Activated effector memory CD4-positive, alpha-beta T cell treated with anti-CD3 and anti-CD28 coated beads, Interleukin-2, amount 50 U/mL, for 16 hours (primary cell): ENCODE measurements around the gene LHFPL2.

Experiments used
- DNase-seq: peaks from one replicate; pipeline ENCODE4 v3.0.0-alpha.2; 2020

The LHFPL2 gene

GRCh38 chr5:78565395-78565794, 83.2 kb downstream of the LHFPL2 start:
- no peak for DNase-seq

DNA sequence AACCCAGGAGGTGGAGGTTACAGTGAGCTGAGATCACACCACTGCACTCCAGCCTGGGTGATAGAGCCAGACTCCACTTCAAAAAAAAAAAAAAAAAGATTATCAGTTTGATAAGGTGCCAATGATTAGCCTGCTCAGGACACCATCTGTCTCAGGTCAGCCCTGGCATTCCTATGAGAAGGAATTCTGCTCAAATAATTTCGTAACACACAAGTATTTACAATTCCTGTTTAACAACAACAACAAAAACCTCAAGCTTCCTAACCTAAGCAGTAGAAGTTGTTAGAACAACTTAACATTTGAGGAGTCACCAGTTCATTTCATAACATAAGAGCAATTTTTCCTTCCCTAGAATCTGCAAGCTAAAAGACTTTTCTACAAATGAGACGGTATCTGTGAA, 85.0 kb downstream of the LHFPL2 start:
- no peak for DNase-seq

- no peak for DNase-seq
Measured at GRCh38 chr5:78562714-78563330, 85.8 kb downstream of the LHFPL2 start.

DNA sequence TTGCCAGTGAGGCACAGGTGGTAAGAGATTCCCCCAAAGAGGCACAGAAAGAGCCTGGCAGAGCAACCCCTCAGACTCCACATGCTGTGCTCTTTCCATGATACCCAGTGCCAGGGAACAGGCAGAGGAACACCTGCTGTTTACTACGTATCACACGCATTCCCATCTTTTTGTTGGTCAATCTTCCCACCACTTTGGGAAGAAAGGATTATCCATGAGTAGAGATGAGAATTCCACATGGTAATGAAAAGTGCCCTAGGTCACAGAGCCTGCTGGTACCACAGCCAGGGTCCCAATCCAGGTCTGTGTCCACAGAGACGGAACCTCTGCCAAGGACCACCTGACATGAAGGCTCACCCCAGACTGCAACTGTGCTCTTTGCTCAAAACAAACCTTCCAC, 86.6 kb downstream of the LHFPL2 start:
- DNase-seq, result no peak

DNA sequence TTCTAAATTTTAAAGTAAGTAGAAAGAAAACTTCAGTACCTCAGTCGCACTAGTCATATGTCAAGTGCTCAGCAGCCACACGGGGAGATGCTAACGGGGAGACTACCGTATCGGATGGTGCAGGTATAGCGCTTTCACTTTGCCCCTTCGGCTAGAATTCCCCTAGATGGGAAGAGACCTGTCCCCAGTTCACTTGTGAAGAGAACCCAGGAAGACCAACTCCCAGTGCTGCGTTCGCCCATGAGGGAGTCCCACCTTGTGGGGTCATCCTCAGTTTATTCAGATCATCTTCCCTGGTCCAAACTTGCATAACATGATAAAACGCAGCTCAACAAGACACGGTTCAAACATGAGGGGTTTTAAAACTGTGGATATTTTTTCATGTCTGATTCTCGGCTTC, 87.3 kb downstream of the LHFPL2 start:
- no peak for DNase-seq

GRCh38 chr5:78560000-78560855, 88.3 kb downstream of the LHFPL2 start:
- DNase-seq, result no peak

- no peak for DNase-seq
Measured at GRCh38 chr5:78557601-78558000, 91.0 kb downstream of the LHFPL2 start.

- DNase-seq, result no peak
Measured at GRCh38 chr5:78555870-78556269, 92.7 kb downstream of the LHFPL2 start.

- DNase-seq, result no peak
Measured at GRCh38 chr5:78554670-78555069, 93.9 kb downstream of the LHFPL2 start.

- DNase-seq, result no peak
Measured at GRCh38 chr5:78553580-78554353, 94.8 kb downstream of the LHFPL2 start.

DNA sequence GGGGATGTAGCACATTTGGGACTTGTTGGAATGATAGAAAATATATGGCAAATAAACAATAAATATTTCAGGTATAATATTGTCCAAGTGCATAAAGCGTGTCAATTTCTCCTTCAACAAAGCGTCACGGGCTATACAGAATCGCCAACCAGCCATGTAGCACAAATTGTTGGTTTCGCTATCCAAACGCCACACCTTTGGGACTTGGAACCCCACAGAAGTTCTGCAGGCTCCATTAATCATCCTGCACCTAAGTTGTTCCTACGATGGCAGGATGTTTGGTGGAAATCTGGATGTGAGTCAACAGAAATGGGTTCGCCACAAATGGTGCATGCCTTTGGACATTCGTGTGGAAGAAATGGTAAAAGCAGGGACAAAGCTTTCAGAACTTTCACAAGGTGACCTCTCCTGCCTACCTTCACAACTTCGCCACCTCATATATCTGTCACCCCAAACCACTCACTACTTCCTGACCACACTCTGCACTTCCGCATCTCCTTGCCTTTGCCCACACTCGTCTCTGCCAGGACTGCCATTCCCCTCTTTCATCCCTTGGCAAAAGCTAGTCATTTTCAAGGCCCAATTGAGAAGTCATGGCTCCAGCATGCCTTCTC, 95.7 kb downstream of the LHFPL2 start:
- DNase-seq, result no peak

DNA sequence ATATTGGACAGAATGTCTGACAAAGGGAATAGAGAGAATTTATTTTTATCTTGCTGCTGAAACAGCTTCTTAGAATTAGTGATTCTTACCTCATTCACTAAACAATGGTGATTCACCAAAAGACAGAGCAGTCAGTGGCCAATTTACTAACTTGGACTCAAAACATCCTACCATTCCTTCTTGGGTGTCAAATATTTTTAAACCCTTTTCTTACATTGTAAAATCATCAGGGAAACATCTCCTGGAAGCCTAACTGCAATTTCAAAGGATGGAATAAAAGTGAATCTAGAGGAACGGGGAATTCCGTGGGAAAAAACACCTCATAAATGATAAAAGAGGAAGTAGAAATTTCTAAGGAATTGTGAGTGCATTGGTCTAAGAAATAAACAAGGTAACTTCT, 97.7 kb downstream of the LHFPL2 start:
- DNase-seq, result no peak

- no peak for DNase-seq
Measured at GRCh38 chr5:78549043-78549442, 99.5 kb downstream of the LHFPL2 start.

GRCh38 chr5:78547731-78548615, 100.6 kb downstream of the LHFPL2 start:
- no peak for DNase-seq

- no peak for DNase-seq
Measured at GRCh38 chr5:78547183-78547582, 101.4 kb downstream of the LHFPL2 start.

- no peak for DNase-seq
Measured at GRCh38 chr5:78546276-78546996, 102.1 kb downstream of the LHFPL2 start.

DNA sequence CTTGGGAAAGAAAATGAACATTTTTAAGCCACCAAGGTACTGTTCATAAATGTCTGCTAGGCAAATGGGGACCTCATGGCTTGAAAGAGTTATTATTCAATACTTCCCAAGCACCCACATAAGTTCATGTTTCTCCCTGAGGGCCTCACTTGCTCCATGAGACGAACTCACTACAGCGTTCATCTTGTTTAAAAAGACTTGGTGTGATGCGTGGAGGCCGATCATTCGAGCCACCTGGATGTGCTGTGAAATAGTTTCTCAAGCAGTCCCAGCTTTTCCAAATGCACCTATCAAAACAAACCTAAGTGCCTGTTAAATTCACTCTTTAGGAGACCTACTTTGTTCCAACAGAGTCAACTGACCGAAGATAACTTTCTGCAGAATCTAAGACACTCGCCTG, 103.2 kb downstream of the LHFPL2 start:
- DNase-seq, result no peak

DNA sequence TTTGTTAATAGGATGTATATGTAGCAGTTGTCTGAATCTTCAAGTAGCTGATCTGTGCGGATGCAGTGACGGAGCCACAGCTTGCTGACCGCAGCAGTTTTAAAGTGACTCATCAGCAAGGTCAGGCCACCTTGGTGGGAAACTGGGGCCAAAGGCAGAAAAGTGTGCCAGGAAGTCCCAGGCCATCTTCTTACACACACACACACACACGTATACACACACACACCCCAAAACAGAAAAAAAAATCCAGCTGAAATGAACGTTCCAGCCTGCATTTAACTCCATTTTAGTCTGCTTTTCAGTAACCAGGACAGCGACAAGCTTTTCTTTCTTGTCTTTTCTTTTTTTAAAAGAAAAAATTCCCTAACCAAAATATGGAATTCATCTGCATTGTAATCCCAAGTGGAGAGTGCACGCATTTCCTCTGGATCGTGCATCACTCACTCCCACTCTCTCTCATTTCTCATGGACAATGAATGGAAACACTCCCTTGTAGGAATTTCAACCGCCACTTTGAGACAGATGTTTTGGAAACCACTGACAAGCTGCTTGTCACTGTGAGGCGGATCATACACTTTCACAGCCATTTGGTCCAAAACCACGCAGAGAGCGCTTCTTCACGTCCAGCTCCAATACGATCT, 103.9 kb downstream of the LHFPL2 start:
- DNase-seq, result no peak

- DNase-seq, result no peak
Measured at GRCh38 chr5:78543916-78544315, 104.7 kb downstream of the LHFPL2 start.

DNA sequence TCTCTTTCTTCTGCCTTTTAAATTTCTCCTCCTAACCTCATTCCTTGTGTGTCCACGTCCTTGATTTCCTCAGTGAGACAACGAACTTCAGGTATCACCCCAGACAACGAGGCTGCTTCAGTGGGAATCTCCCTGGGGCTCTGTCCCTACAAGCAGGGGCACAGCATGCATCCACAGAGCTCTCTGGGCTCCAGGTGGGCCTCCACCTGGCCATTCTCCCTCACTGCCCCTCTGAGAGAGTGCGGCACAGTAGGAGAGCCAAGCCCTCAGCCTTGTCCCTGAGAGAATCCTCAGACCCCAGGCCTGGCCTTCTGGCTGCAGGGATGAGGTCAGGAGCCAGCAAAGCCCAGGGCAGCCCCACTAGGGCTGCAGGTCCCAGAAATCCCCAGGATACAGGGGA, 105.3 kb downstream of the LHFPL2 start:
- no peak for DNase-seq

GRCh38 chr5:78542321-78542840, 106.2 kb downstream of the LHFPL2 start:
- DNase-seq, result no peak
